Renal pelvis (tissue), 4 donors: ENCODE results near the gene NFATC2. TPM values are rescaled to one million over a fixed set of nuclear protein-coding genes. Genes with fewer than 3 reads are reported as not detected.
A peak's percentile ranks its signal among the peaks of the same experiment; 100 is the strongest.

Experiments used
- DNase-seq: peaks from one replicate; pipeline ENCODE4 v3.0.0-alpha.2; 2013
- polyA plus RNA-seq, 3 donors: library from polyadenylated mRNA; unstranded; fragments of 120-200 nt; gene quantifications; one replicate each; pipeline ENCODE4 v1.2.1, GENCODE V29; 2013; ENCODE audit not compliant: insufficient read length in 3 of 3

NFATC2 gene
- polyA plus RNA-seq, 3 donors, result 1.6 to 1.7 (median 1.7) TPM

DNA sequence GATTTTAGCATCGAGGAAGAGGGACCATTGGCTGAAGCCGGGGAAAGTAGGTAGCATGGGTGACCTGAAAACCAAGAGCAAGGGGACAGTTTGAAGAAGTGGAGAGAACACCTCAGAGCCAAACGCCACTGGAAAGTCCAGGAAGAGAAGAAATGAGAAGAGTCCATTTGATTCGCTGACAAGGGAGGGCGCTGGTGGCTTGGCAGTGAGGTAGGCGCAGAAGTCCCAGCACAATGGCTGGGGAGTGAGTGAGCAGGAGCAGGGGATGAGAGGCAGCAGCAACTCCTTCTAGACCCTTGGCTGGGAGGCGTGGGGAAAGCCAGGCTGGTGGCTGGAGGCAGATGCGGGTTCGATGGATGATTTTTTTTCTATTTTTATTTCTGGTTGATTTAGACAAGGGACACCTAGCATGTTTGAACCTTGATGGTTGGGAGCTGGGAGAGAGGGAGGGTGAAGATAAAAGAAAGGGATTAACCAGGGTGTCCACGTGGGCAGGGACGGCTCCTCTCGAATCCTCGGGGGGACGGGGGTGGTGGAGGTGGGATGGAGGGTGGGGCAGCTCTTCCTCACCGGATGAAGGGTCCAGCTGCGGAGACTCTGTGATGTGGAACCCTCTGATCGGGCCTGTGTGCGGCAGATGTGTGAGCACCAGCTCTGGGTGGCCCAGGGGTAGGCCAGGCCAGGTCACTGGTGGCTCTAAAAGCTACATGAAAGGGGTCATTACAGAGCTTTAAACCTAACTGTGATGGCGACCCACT is 164.2 kb downstream of the NFATC2 start:
- DNase-seq, result no peak

- no peak for DNase-seq
These were observed 165.4 kb downstream of the NFATC2 start for GRCh38 chr20:51377132-51377531.

DNA sequence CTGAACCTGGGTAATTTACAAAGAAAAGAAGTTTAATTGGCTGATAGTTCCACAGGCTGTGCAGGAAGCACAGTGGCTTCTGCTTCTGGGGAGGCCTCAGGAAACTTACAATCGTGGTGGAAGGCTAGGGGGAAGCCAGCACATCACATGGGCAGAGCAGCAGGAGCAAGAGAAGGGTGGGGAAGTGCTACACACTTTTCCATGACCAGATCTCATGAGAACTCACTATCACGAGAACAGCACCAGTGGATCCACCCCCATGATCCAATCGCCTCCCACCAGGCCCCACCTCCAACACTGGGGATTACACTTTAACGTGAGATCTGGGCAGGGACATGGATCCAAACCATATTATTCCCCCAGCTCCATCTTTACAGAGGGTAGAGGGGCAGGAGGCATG is 166.4 kb downstream of the NFATC2 start:
- no peak for DNase-seq

GRCh38 chr20:51375561-51375960 is 167.0 kb downstream of the NFATC2 start:
- no peak for DNase-seq

DNA sequence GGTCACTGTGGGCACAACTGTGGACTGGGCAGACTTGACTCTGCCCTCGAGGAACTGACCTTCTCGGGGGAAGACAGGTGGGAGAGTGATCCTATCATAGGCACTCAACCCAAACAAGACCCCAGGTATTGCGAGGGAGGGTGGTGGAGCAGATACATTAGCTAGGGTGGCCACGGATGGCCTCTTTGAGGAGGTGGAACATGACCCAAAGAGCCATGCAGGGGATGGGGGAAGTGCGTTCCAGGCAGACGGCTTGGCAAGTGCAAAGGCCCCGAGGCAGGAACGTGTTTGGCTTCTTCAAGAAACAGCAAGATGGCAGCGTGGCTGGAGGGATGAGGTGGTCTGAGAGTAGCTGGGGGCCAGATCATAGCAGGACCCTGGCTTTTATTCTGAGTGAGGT is 167.6 kb downstream of the NFATC2 start:
- no peak for DNase-seq

DNA sequence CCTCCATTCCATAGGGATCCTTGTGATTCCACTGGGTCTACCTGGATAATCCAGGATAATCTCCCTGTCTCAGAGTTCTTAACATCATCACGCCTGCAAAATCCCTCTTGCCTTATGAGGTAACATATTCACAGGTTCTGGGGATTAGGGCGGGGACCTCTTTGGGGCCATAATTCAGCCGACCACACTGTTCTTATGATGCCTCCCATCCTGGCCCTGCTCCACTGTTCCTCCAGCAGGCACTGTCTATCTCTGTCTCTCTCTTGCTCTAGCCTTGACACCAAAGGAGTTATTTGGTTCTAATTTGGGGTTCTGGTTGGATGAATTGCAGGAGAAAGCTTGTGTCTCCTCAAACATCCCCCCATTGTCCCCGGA is 168.1 kb downstream of the NFATC2 start:
- no peak for DNase-seq

- DNase-seq, result no peak
These were observed 168.6 kb downstream of the NFATC2 start for GRCh38 chr20:51373713-51374455.

DNA sequence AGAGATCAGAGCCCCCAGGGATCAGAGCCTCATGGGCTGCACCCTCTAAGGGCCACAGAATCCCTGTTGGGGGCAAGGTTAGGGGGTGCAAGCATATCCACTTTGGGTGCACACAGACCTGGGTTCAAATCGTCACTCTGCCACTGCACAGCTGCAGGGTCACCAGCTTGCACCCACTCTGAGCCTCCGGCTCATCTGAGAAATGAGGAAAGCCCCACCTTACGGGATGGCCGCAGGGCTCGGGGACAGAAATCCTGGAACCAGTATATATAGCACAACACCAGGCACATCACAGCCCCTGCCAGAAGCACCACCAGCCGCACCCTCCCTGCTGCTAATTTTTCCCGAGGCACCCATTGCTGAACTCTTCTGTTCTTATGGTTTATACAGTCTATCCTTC is 169.6 kb downstream of the NFATC2 start:
- no peak for DNase-seq

DNA sequence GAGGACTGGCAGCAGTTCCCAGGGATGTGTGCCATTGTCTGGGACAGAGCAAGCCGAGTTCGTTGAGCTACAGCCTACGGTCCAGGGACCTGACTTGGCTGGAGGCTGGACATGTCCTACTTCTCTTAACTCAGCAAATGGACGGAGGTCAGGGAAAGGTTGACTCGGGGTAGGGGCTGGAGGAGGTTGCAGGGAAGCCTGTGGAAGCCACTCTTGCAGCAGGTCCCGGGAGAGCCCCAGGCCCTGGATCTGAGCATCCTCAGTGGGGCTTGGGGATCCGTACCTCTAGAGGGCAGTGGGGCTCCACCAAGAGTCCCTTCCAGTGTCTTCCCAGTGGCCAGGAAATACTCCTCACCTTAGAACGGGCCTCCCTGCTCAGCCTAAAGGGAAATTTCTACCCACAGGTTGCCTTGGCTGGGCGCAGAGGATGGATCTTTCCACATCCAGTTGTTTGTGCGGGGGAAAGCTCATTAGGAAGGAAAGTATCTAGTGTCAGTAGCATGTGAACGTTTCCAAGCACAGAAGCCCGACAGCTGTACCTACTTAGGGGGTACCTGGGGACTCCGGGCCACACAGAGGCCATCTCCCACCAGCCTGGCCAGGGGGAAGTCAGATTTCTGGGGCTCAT is 170.2 kb downstream of the NFATC2 start:
- DNase-seq, result peak; percentile 63

DNA sequence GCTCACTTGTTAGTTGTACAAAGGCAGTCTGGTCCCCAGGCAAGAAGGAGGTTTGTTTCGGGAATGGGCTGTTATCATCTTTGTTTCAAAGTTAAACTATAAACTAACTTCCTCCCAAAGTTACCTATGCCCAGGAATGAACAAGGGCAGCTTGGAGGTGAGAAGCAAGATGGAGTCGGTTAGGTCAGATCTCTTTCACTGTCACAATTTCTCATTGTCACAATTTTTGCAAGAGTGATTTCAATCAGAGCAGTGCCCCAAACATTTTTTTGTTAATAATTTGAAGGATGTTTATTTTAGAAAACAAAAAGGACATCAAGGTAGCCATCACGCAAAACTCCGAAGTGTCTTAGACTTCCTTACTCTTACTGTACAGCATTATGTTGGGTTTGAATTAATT is 170.8 kb downstream of the NFATC2 start:
- DNase-seq, result no peak

DNA sequence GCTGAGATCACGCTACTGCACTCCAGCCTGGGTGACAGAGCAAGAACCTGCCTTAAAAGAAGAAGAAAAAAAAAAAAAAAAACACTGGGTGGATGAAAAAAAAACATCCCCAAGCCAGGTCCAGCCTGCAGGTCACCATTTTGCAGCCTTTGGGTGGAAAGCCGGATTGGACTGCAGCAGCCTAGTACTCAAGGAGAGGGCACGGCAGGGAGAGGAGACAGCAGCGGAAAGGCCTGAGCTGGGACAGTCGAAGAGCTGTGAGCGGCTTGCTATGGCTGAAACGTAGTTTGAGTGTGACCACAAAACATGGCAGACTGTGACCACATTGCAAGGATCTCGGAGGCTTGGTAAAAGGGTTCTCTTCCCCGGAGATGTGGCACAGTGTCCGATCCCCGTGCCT is 173.0 kb downstream of the NFATC2 start:
- DNase-seq, result no peak

- DNase-seq, result no peak
These were observed 173.9 kb downstream of the NFATC2 start for GRCh38 chr20:51368461-51369211.

DNA sequence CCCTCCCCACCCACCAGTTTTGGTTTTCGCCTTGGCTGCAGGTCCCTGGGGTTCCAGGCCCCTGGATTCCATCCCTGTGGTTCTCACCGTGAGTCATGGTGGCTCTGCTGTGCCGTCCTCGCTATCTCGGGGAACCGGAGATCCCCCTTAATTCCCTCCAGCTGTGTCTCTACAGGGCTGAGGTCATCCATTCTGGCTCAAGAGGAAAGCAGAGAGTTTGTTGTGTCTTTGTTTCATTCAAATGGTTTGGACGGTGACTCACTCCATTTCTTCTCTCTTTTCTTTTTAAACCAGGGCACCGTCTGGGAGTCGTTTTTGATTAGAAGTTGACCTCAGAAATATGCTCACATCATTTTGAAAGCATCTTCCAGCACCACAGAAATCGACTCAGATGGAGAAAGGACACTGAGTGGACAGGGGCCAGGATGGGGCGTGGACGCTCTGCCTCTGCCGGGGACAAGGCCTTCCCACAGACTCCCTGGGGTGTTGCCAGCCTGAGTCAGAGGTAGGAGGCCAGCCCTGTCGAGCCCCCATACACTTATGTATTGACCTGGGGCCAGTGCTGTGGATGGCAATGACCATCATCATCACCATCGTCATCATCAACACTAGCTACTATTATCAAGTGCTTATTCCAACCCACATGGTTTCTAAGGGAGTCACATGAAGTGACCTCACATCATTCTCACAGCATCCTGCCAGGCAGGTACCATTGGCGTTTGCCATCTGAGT is 176.2 kb downstream of the NFATC2 start:
- no peak for DNase-seq

GRCh38 chr20:51365670-51366069 is 176.8 kb downstream of the NFATC2 start:
- DNase-seq, result no peak

GRCh38 chr20:51363813-51364212 is 178.7 kb downstream of the NFATC2 start:
- DNase-seq, result no peak

- DNase-seq, result no peak
These were observed 179.1 kb downstream of the NFATC2 start for GRCh38 chr20:51363378-51363777.

DNA sequence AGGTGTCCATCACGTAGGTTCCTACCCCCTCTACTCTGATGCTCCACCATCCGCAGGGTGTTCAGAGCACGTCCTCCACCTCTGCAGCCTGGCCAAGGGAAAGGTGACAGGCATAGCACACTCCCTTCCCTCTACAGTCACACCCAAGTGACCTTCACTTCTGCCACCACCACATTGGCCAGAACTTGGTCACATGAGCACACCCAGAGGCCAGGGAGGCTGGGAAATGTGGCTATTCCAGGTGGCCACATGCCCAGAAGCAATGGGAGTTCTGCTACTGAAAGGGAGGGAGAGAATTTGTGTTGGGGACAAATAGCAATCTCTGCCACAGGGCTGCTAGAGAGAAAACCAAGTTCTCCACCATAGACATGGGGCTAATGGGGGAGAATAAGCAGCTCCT is 180.3 kb downstream of the NFATC2 start:
- no peak for DNase-seq

DNA sequence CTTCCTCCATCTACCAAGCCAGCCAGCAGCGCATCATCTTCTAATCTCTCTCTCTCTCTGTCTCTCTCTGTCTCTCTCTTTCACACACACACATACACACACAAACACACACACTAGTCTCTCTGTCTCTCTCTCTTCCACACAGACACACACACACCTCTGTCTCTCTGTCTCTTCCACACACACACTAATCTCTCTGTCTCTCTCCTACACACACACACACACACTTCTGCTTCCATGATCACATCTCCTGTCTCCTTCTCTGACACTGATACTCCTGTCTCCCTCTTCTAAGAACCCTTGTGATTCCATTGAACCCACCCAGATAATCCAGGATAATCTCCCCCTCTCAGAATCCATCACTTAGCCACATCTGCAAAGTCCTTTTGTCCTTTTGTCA is 181.3 kb downstream of the NFATC2 start:
- DNase-seq, result no peak

GRCh38 chr20:51360451-51361201 is 181.9 kb downstream of the NFATC2 start:
- no peak for DNase-seq

- no peak for DNase-seq
These were observed 182.6 kb downstream of the NFATC2 start for GRCh38 chr20:51359947-51360346.

DNA sequence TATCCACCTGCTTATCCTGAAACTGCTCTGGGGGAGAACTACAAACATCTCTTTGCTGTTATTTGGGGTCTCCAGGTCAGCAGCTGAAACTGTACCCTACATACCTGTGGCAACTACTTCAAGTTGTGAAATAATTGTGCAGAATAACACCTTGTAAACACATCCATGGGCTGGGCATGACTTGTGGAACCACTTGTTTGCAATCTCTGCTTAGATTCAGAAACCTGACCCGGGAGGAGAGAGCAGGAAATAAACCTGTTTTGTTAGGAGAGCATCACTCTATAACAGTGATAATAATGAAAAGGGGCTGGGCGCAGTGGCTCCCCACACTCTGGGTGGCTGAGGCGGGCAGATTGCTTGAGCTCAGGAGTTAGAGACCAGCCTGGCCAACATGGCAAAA is 183.1 kb downstream of the NFATC2 start:
- no peak for DNase-seq
